Lower lobe of right lung (tissue), 2 donors: Measurements from ENCODE around the gene TRIM38. TPM values are rescaled to one million over a fixed set of nuclear protein-coding genes. Genes with fewer than 3 reads are reported as not detected.
"Not testable (repeated sequence)": the region's sequence is repeated elsewhere in the genome, so short reads cannot be mapped to it uniquely, and the experiment has no call there.

ENCODE experiments used
- ATAC-seq, 2 donors: fragments of 200-7000 bp; cut with Tn5 transposase; one replicate each; pipeline ENCODE4 v1.9.1; 2020 to 2022; ENCODE audit warnings: mild to moderate bottlenecking in 2 of 2, moderate library complexity in 2 of 2
- DNase-seq: peaks from one replicate; pipeline ENCODE4 v3.0.0-alpha.2; 2020
- H3K27ac ChIP-seq: fragments of 200-600 bp; one replicate; pipeline ENCODE4 v1.8.0; 2022
- H3K27me3 ChIP-seq: fragments of 200-600 bp; one replicate; pipeline ENCODE4 v1.8.0; 2022; ENCODE audit warnings: low read depth
- H3K36me3 ChIP-seq: fragments of 200-600 bp; one replicate; pipeline ENCODE4 v1.8.0; 2022; ENCODE audit warnings: mild to moderate bottlenecking
- H3K4me1 ChIP-seq: fragments of 200-600 bp; one replicate; pipeline ENCODE4 v1.8.0; 2022
- H3K4me3 ChIP-seq: fragments of 200-600 bp; one replicate; pipeline ENCODE4 v1.8.0; 2022; ENCODE audit warnings: mild to moderate bottlenecking
- H3K9me3 ChIP-seq: fragments of 200-600 bp; one replicate; pipeline ENCODE4 v1.8.0; 2022
- CTCF ChIP-seq: fragments of 200-600 bp; IDR thresholded peaks from one replicate; pipeline ENCODE4 v1.8.0; 2022; ENCODE audit warnings: antibody characterized with exemption, mild to moderate bottlenecking
- intact Hi-C: fragments of 100-400 bp; cut with DNase I; formaldehyde crosslinking; loops from one replicate; pipeline ENCODE4 v1.11.0; 2022
- total RNA-seq: library from RNA; stranded (reverse); fragmentation: NEBNext Ultra II Directional; extraction: Animal tissue kit (Norgen Biotek cat#: 25700); gene quantifications from one replicate; pipeline ENCODE4 v1.2.1, GENCODE V29; 2021
- donor health status: DM: no; HTN: yes; CAD: no; lungs with severe emphysema.

The TRIM38 gene
- total RNA-seq, 1 donor from 2014 or later = 23.0 TPM

- no peak for DNase-seq
- intact Hi-C loops = no loop called here
- TF ChIP-seq CTCF = no peak
- no peaks in the 10 kb centered on the region for H3K27me3 ChIP-seq
- no peak overlapping the region for H3K4me3 ChIP-seq
- H3K4me1 ChIP-seq = no peaks in the 10 kb centered on the region
- no peak overlapping the region for H3K27ac ChIP-seq
- H3K36me3 ChIP-seq = no peaks in the 10 kb centered on the region
- no peak for ATAC-seq
- H3K9me3 ChIP-seq = no peaks in the 10 kb centered on the region
These were observed 17.7 kb upstream of the TRIM38 start for GRCh38 chr6:25944688-25945574.

GRCh38 chr6:25945738-25946137, 16.9 kb upstream of the TRIM38 start:
- ATAC-seq, H3K36me3 ChIP-seq, intact Hi-C loops: not testable (repeated sequence)

GRCh38 chr6:25946631-25947030, 16.0 kb upstream of the TRIM38 start:
- no peaks in the 10 kb centered on the region for H3K27me3 ChIP-seq
- H3K36me3 ChIP-seq = no peaks in the 10 kb centered on the region
- no peak for ATAC-seq
- H3K4me3 ChIP-seq = no peak overlapping the region
- H3K4me1 ChIP-seq = no peaks in the 10 kb centered on the region
- intact Hi-C loops = no loop called here
- no peaks in the 10 kb centered on the region for H3K9me3 ChIP-seq
- no peak overlapping the region for H3K27ac ChIP-seq
- TF ChIP-seq CTCF = no peak
- no peak for DNase-seq

More at GRCh38 chr6:25945738-25946137, 16.9 kb upstream of the TRIM38 start:
- not testable (repeated sequence) for H3K4me3 ChIP-seq, H3K9me3 ChIP-seq, H3K27me3 ChIP-seq, H3K27ac ChIP-seq, H3K4me1 ChIP-seq, DNase-seq

GRCh38 chr6:25947492-25947891, 15.1 kb upstream of the TRIM38 start:
- H3K27me3 ChIP-seq, H3K36me3 ChIP-seq, DNase-seq, H3K27ac ChIP-seq, ATAC-seq, H3K9me3 ChIP-seq, intact Hi-C loops, H3K4me1 ChIP-seq, H3K4me3 ChIP-seq: not testable (repeated sequence)

- Histone ChIP-seq H3K27me3 (no peaks in the 10 kb centered on the region), H3K4me1 (no peaks in the 10 kb centered on the region), H3K36me3 (no peaks in the 10 kb centered on the region), H3K9me3 (no peaks in the 10 kb centered on the region), H3K4me3 (no peak overlapping the region), H3K27ac (no peak overlapping the region)
- ATAC-seq (no peak), DNase-seq (no peak)
- intact Hi-C loops = no loop called here
- TF ChIP-seq CTCF = no peak
These were observed 12.9 kb upstream of the TRIM38 start for GRCh38 chr6:25949695-25950094.

- H3K4me1 ChIP-seq = no peaks in the 10 kb centered on the region
- no peak for ATAC-seq
- no peaks in the 10 kb centered on the region for H3K9me3 ChIP-seq
- H3K27ac ChIP-seq = no peak overlapping the region
- DNase-seq = no peak
- H3K36me3 ChIP-seq = no peaks in the 10 kb centered on the region
- H3K4me3 ChIP-seq = no peak overlapping the region
- H3K27me3 ChIP-seq = no peaks in the 10 kb centered on the region
- no peak for TF ChIP-seq CTCF
- intact Hi-C loops = no loop called here
These were observed 12.3 kb upstream of the TRIM38 start for GRCh38 chr6:25950297-25950696.
